ENCODE data around the gene ALDH6A1.

The ALDH6A1 gene

GRCh38 chr14:74018586-74019407 is 65.5 kb downstream of the ALDH6A1 start, which contains the start of the genes BBOF1 and ENTPD5 (continued):
- no peak for TF ChIP-seq ZNF518A (tag by site-specific recombination; conservative IDR thresholded peaks at IDR 0.05; ENCODE audit: low read depth)
- no peak for TF ChIP-seq ZNF10 (tag by site-specific recombination; IDR thresholded peaks at IDR 0.05)
- TF ChIP-seq ZNF174 (tag by site-specific recombination; IDR thresholded peaks at IDR 0.05), result no peak
- TF ChIP-seq SP2 (tag by site-specific recombination; IDR thresholded peaks at IDR 0.05), result peak; percentile 34
- no peak; the same call in 1 of the 2 replicates for TF ChIP-seq KLF9 (tag by site-specific recombination; IDR thresholded peaks at IDR 0.05; ENCODE audit: low read depth)
- TF ChIP-seq OVOL3 (tag by site-specific recombination; IDR thresholded peaks at IDR 0.05), result no peak
- TF ChIP-seq, protein P1, sequence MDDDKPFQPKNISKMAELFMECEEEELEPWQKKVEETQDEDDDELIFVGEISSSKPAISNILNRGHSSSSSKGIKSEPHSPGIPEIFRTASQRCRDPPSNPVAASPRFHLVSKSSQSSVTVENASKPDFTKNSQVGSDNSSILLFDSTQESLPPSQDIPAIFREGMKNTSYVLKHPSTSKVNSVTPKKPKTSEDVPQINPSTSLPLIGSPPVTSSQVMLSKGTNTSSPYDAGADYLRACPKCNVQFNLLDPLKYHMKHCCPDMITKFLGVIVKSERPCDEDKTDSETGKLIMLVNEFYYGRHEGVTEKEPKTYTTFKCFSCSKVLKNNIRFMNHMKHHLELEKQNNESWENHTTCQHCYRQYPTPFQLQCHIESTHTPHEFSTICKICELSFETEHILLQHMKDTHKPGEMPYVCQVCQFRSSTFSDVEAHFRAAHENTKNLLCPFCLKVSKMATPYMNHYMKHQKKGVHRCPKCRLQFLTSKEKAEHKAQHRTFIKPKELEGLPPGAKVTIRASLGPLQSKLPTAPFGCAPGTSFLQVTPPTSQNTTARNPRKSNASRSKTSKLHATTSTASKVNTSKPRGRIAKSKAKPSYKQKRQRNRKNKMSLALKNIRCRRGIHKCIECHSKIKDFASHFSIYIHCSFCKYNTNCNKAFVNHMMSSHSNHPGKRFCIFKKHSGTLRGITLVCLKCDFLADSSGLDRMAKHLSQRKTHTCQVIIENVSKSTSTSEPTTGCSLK (tag by site-specific recombination; IDR thresholded peaks at IDR 0.05), result no peak
- no peak for TF ChIP-seq ZNF140 (tag by site-specific recombination; IDR thresholded peaks at IDR 0.05)
- no peak for TF ChIP-seq ZNF223 (tag by site-specific recombination; IDR thresholded peaks at IDR 0.05)
- no peak for TF ChIP-seq ZNF19 (tag by site-specific recombination; IDR thresholded peaks at IDR 0.05; ENCODE audit: low read depth)
- TF ChIP-seq ZNF664 (tag by site-specific recombination; IDR thresholded peaks at IDR 0.05), result no peak
- TF ChIP-seq YY2 (tag by site-specific recombination; IDR thresholded peaks at IDR 0.05), result no peak
- no peak for TF ChIP-seq ZNF214 (tag by site-specific recombination; IDR thresholded peaks at IDR 0.05; ENCODE audit: borderline replicate concordance)
- no peak for TF ChIP-seq ZNF560 (tag by site-specific recombination; IDR thresholded peaks at IDR 0.05; ENCODE audit: borderline replicate concordance)
- TF ChIP-seq BCL6B (tag by site-specific recombination; IDR thresholded peaks at IDR 0.05), result no peak
- TF ChIP-seq ZNF175 (tag by site-specific recombination; IDR thresholded peaks at IDR 0.05), result no peak
- TF ChIP-seq ZFP3 (tag by site-specific recombination; IDR thresholded peaks at IDR 0.05; ENCODE audit: low read depth), result no peak
- peak; percentile 62; the same call in 1 of the 2 replicates for TF ChIP-seq ZNF423 (tag by site-specific recombination; IDR thresholded peaks at IDR 0.05)
- TF ChIP-seq, protein P2, sequence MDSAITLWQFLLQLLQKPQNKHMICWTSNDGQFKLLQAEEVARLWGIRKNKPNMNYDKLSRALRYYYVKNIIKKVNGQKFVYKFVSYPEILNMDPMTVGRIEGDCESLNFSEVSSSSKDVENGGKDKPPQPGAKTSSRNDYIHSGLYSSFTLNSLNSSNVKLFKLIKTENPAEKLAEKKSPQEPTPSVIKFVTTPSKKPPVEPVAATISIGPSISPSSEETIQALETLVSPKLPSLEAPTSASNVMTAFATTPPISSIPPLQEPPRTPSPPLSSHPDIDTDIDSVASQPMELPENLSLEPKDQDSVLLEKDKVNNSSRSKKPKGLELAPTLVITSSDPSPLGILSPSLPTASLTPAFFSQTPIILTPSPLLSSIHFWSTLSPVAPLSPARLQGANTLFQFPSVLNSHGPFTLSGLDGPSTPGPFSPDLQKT (IDR thresholded peaks at IDR 0.05; ENCODE audit: borderline replicate concordance, low read depth, low read length), result no peak
- TF ChIP-seq ZNF623 (tag by site-specific recombination; IDR thresholded peaks at IDR 0.05), result no peak
- TF ChIP-seq ZNF670 (tag by site-specific recombination; IDR thresholded peaks at IDR 0.05; ENCODE audit: low read depth), result no peak
- no peak for TF ChIP-seq ZNF580 (tag by site-specific recombination; IDR thresholded peaks at IDR 0.05)
- peak; percentile 41; the same call in 1 of the 2 replicates for TF ChIP-seq ZBTB7A (tag by site-specific recombination; IDR thresholded peaks at IDR 0.05; ENCODE audit: low read depth)
- TF ChIP-seq ZNF704 (tag by site-specific recombination; IDR thresholded peaks at IDR 0.05), result no peak
- no peak for TF ChIP-seq ZNF221 (tag by site-specific recombination; IDR thresholded peaks at IDR 0.05; ENCODE audit: borderline replicate concordance)
- TF ChIP-seq ZNF138 (tag by site-specific recombination; IDR thresholded peaks at IDR 0.05; ENCODE audit: borderline replicate concordance), result no peak
- peak; percentile 40 for TF ChIP-seq ZXDB (tag by site-specific recombination; IDR thresholded peaks at IDR 0.05)
- TF ChIP-seq ZNF391 (tag by site-specific recombination; IDR thresholded peaks at IDR 0.05; ENCODE audit: borderline replicate concordance, low read depth), result no peak; the same call in 1 of the 2 replicates

All from HEK293 (cell line).